Measurements from ENCODE around the gene PNRC2. TPM values are rescaled to one million over a fixed set of nuclear protein-coding genes. Genes with fewer than 3 reads are reported as not detected.

Gene PNRC2
- total and polyA plus RNA-seq, 12 donors = 57.6 to 187 (median 136) TPM

DNA sequence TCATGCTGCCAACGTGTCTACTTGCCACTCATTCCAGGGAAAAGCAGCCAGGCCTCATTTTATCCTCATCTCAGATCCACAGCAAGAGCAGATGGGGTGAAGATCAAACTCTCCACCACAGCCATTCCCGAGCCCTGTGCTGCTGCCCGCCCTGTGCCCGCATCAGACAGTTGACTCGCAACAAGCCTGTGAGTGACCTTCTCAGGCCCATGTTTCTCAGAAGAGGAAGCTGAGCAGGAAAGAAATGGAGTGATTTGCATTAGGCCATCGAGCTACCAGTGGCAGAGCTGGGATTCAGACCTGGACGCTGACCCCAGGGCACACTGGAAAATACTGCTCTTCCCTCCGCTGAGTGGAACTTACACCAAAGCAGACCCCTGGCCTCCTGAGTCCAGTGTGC lies 47.7 kb upstream of the PNRC2 start:
- WGBS, 4 donors = 79 to 89% (median 84%) methylated on average over 8 of the region's 8 CpGs
- no peaks in the 10 kb centered on the region for H3K27me3 ChIP-seq
- intact Hi-C loops (cut with DNase I) = loop anchor here in 1 of 2 donors (10.0 kb wide), 2 partner anchors 97 to 137 kb away; partner anchors contain the start of gene PITHD1

DNA sequence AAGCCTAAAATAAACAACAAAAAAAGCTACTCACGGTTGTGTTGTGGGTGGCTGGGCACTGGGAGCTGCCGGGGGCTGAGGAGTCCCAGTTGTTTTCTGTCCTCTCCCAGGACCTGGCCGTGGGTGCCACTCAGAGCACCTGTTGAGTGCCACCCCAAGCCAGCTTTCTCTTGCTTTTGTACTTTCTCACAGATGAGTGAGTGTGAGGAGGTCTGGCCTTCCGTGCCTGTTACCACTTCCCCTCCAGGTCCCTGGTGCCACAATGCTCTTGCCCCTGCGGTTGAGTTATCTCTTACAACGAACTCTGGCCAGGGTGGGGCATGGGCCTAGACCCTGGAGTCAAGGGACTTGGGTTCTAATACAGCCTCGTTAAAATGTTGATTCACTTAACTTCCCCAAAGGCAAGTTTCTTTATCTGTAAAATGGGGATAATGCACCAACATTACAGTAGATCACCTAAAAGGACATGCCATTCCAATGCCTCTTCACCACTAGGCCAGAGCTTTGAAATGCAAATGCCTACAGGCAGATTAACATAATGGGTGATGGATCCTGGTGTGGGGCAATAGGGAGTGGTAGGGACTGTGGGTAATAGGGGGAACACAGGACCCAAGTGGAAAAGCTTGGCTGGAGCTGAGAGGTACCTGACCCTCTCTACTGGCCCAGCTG lies 46.3 kb upstream of the PNRC2 start, which contains the start of gene CNR2:
TSS of gene CNR2 (minus strand) at position 151 of the 669 bp plus-strand sequence. CDS start 37,745 bp downstream, outside the sequence.
- Histone ChIP-seq H3K4me1 (replicated peaks in 1 of 2) (no peaks in the 10 kb centered on the region), H3K9me3 (replicated peaks in 1 of 3) (no peaks in the 10 kb centered on the region), H3K36me3 (replicated peaks in 1 of 2) (no peaks in the 10 kb centered on the region), H3K4me3 (no peak within 1 kb of the TSS), H3K27ac (no peak within 1 kb of the TSS), H3K27me3 (no peaks in the 10 kb centered on the region)
- intact Hi-C loops (cut with DNase I) = loop anchor here in 1 of 2 donors (10.0 kb wide), 2 partner anchors 99 to 139 kb away; partner anchors contain the start of gene PITHD1
- TF ChIP-seq POLR2A (IDR thresholded peaks at IDR 0.05) = no peak
- TF ChIP-seq, protein P1, sequence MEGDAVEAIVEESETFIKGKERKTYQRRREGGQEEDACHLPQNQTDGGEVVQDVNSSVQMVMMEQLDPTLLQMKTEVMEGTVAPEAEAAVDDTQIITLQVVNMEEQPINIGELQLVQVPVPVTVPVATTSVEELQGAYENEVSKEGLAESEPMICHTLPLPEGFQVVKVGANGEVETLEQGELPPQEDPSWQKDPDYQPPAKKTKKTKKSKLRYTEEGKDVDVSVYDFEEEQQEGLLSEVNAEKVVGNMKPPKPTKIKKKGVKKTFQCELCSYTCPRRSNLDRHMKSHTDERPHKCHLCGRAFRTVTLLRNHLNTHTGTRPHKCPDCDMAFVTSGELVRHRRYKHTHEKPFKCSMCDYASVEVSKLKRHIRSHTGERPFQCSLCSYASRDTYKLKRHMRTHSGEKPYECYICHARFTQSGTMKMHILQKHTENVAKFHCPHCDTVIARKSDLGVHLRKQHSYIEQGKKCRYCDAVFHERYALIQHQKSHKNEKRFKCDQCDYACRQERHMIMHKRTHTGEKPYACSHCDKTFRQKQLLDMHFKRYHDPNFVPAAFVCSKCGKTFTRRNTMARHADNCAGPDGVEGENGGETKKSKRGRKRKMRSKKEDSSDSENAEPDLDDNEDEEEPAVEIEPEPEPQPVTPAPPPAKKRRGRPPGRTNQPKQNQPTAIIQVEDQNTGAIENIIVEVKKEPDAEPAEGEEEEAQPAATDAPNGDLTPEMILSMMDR (IDR thresholded peaks at IDR 0.05) = no peak
- DNase-seq = no peak
- 63 to 76% (median 68%) methylated on average over 7 of the region's 7 CpGs for WGBS, 4 donors

More for the DNA sequence above, 47.7 kb upstream of the PNRC2 start:
- TF ChIP-seq POLR2A (IDR thresholded peaks at IDR 0.05) = no peak
- TF ChIP-seq, protein P1 (IDR thresholded peaks at IDR 0.05) = no peak
- no peak overlapping the region for H3K27ac ChIP-seq
- H3K36me3 ChIP-seq (replicated peaks in 1 of 2) = no peaks in the 10 kb centered on the region
- H3K4me3 ChIP-seq = no peak overlapping the region
- DNase-seq = no peak
- no peaks in the 10 kb centered on the region for H3K4me1 ChIP-seq (replicated peaks in 1 of 2)
- no peaks in the 10 kb centered on the region for H3K9me3 ChIP-seq (replicated peaks in 1 of 3)

DNA sequence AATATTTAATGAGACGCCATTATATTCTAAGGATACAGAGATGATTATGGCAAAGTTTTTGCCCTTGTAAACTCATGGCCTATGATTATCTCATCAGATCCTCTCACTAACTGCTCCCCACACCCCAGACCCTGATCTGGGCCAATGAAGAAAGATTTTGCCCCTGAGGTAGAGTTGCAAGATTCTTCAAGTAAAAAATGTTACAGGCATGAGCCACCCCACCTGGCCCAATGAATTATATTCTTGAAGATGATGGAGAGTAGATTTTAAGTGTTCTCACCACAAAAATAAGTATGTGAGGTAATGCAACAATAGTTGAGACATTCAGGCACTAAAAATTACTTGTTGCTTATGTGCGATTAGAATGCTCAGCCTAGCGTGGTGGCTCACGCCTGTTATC lies 44.7 kb upstream of the PNRC2 start:
- Histone ChIP-seq H3K4me3 (no peak overlapping the region), H3K27me3 (no peaks in the 10 kb centered on the region), H3K4me1 (replicated peaks in 1 of 2) (peaks cover 0 to 3% of the 10 kb centered on the region in 2 donors), H3K27ac (no peak overlapping the region), H3K36me3 (replicated peaks in 1 of 2) (no peaks in the 10 kb centered on the region), H3K9me3 (replicated peaks in 1 of 3) (no peaks in the 10 kb centered on the region)
- intact Hi-C loops (cut with DNase I) = loop anchor here in 1 of 2 donors (10.0 kb wide), 2 partner anchors 100 to 140 kb away; partner anchors contain the start of gene PITHD1
- WGBS, 4 donors = 85 to 88% (median 86%) methylated on average over 4 of the region's 4 CpGs
- TF ChIP-seq POLR2A (IDR thresholded peaks at IDR 0.05) = no peak
- TF ChIP-seq, protein P1 (IDR thresholded peaks at IDR 0.05) = no peak
- DNase-seq = no peak

DNA sequence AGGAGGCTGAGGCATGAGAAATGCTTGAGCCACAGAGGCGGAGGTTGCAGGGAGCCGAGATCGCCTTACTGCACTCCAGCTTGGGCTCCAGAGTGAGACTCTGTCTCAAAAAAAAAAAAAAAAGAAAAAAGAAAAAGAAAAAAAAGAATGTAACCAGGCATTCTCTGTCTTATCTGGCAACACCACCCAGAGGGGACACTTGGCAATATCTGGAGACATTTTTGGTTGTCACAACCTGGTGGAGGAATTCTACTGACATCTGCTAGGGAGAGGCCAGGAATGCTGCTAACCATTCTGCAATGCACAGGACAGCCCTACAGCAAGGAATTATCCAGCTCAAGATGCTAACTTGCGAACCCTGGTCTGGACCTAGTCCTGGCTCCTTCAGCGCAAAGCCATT lies 44.2 kb upstream of the PNRC2 start:
- Histone ChIP-seq H3K27ac (no peak overlapping the region), H3K9me3 (replicated peaks in 1 of 3) (no peaks in the 10 kb centered on the region), H3K27me3 (no peaks in the 10 kb centered on the region), H3K4me3 (no peak overlapping the region), H3K36me3 (replicated peaks in 1 of 2) (no peaks in the 10 kb centered on the region), H3K4me1 (replicated peaks in 1 of 2) (peaks cover 0 to 7% of the 10 kb centered on the region in 2 donors)
- TF ChIP-seq, protein P1 (IDR thresholded peaks at IDR 0.05) = no peak
- TF ChIP-seq POLR2A (IDR thresholded peaks at IDR 0.05) = no peak
- 85 to 96% (median 91%) methylated on average over 5 of the region's 5 CpGs for WGBS, 4 donors
- no peak for DNase-seq
- intact Hi-C loops (cut with DNase I) = loop anchor here in 1 of 2 donors (10.0 kb wide), 2 partner anchors 101 to 141 kb away; partner anchors contain the start of gene PITHD1
